AML-193 (cell line): ENCODE measurements around the gene CDC16.
A peak's percentile ranks its signal among the peaks of the same experiment; 100 is the strongest.
"Not testable (repeated sequence)": the region's sequence is repeated elsewhere in the genome, so short reads cannot be mapped to it uniquely, and the experiment has no call there.

Experiments
- DNase-seq, 2 experiments: peaks; one replicate each; lab custom pipeline; 2025; lab: John Stamatoyannopoulos, UW

Gene CDC16

GRCh38 chr13:114234645-114235421 lies at the start of gene CDC16:
Gene CDC16, plus strand, starts transcription at chr13:114234897. Its CDS starts 188 bp downstream, at chr13:114235085.
- peak; percentile 81 to 85 for DNase-seq

GRCh38 chr13:114185182-114185971 lies 49.3 kb upstream of the CDC16 start:
- DNase-seq, result no peak

- DNase-seq, result no peak
Measured at GRCh38 chr13:114194853-114195252, 39.8 kb upstream of the CDC16 start.

GRCh38 chr13:114196629-114197028 lies 38.1 kb upstream of the CDC16 start:
- DNase-seq, result no peak

- DNase-seq, result no peak
Measured at GRCh38 chr13:114198556-114198955, 36.1 kb upstream of the CDC16 start.

GRCh38 chr13:114199526-114199925 lies 35.2 kb upstream of the CDC16 start:
- DNase-seq, result not testable (repeated sequence)

- no peak for DNase-seq
Measured at GRCh38 chr13:114199954-114200353, 34.7 kb upstream of the CDC16 start.

GRCh38 chr13:114200399-114200911 lies 34.2 kb upstream of the CDC16 start:
- no peak for DNase-seq

- DNase-seq, result no peak
Measured at GRCh38 chr13:114202581-114202980, 32.1 kb upstream of the CDC16 start.

- no peak for DNase-seq
Measured at GRCh38 chr13:114203536-114203935, 31.2 kb upstream of the CDC16 start.

- no peak for DNase-seq
Measured at GRCh38 chr13:114204894-114205293, 29.8 kb upstream of the CDC16 start.

- DNase-seq, result no peak
Measured at GRCh38 chr13:114208134-114208533, 26.6 kb upstream of the CDC16 start.

- no peak for DNase-seq
Measured at GRCh38 chr13:114211446-114212157, 23.1 kb upstream of the CDC16 start.

GRCh38 chr13:114212158-114212495 lies 22.6 kb upstream of the CDC16 start:
- DNase-seq, result no peak

- DNase-seq, result no peak
Measured at GRCh38 chr13:114213980-114214379, 20.7 kb upstream of the CDC16 start.

- DNase-seq, result no peak
Measured at GRCh38 chr13:114219392-114219791, 15.3 kb upstream of the CDC16 start.

- peak; percentile 64 to 72 for DNase-seq
Measured at GRCh38 chr13:114222461-114222968, 12.2 kb upstream of the CDC16 start.

GRCh38 chr13:114224201-114224600 lies 10.5 kb upstream of the CDC16 start:
- DNase-seq, result no peak

- DNase-seq, result no peak
Measured at GRCh38 chr13:114225610-114226009, 9.1 kb upstream of the CDC16 start.

- DNase-seq, result no peak
Measured at GRCh38 chr13:114226088-114226487, 8.6 kb upstream of the CDC16 start.

GRCh38 chr13:114226699-114227323 lies 7.9 kb upstream of the CDC16 start:
- peak; percentile 76 to 88 for DNase-seq

GRCh38 chr13:114227528-114227927 lies 7.2 kb upstream of the CDC16 start:
- no peak for DNase-seq
